ENCODE data around the gene TTC28. TPM values are rescaled to one million over a fixed set of nuclear protein-coding genes. Genes with fewer than 3 reads are reported as not detected.

The TTC28 gene
- total and polyA plus RNA-seq, 12 donors: 3.4 to 75.6 (median 28.6) TPM

- DNase-seq: no peak
- Histone ChIP-seq H3K4me1 (replicated peaks in 1 of 2) (peaks cover 0 to 12% of the 10 kb centered on the region in 2 donors), H3K27me3 (no peaks in the 10 kb centered on the region), H3K9me3 (replicated peaks in 1 of 3) (no peaks in the 10 kb centered on the region), H3K36me3 (replicated peaks in 1 of 2) (no peaks in the 10 kb centered on the region), H3K27ac (no peak overlapping the region), H3K4me3 (no peak overlapping the region)
- WGBS, 4 donors: 85 to 95% (median 88%) methylated on average over 3 of the region's 3 CpGs
- TF ChIP-seq POLR2A (IDR thresholded peaks at IDR 0.05) (no peak), CTCF (IDR thresholded peaks at IDR 0.05) (no peak)
- intact Hi-C loops (cut with DNase I): no loop called here
Observed at GRCh38 chr22:28111501-28112189, 568.0 kb downstream of the TTC28 start.

DNA sequence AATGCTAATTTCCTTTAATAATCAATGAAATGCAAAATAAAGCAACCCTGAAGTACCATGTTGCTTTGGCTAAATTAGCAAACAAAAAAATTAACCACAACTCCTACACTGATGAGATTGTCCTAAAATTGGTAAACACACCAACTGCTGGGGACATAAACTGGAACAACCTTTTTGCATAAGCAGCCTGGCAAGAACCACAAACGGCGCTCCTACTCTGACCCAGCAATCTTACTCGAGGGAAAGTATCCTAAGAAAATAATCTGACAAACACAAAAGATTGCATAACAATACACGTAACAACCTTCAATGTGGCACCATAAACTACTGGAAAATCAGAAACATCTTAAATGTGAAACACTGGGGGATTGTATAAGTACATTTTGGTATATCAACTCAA, 570.8 kb downstream of the TTC28 start:
- intact Hi-C loops (cut with DNase I): no loop called here
- Histone ChIP-seq H3K27ac (no peak overlapping the region), H3K27me3 (no peaks in the 10 kb centered on the region), H3K4me1 (replicated peaks in 1 of 2) (peaks cover 0 to 17% of the 10 kb centered on the region in 2 donors), H3K9me3 (replicated peaks in 1 of 3) (no peaks in the 10 kb centered on the region), H3K36me3 (replicated peaks in 1 of 2) (peaks cover 0 to 5% of the 10 kb centered on the region in 2 donors), H3K4me3 (no peak overlapping the region)
- 83 to 92% (median 90%) methylated on average over 4 of the region's 4 CpGs for WGBS, 4 donors
- TF ChIP-seq CTCF (IDR thresholded peaks at IDR 0.05): no peak
- TF ChIP-seq POLR2A (IDR thresholded peaks at IDR 0.05): no peak
- DNase-seq: no peak

GRCh38 chr22:28106617-28107016, 573.0 kb downstream of the TTC28 start:
- intact Hi-C loops (cut with DNase I): no loop called here
- Histone ChIP-seq H3K9me3 (replicated peaks in 1 of 3) (no peaks in the 10 kb centered on the region), H3K27ac (no peak overlapping the region), H3K4me1 (replicated peaks in 1 of 2) (peaks cover 0 to 22% of the 10 kb centered on the region in 2 donors), H3K4me3 (no peak overlapping the region), H3K27me3 (no peaks in the 10 kb centered on the region), H3K36me3 (replicated peaks in 1 of 2) (peaks cover 0 to 5% of the 10 kb centered on the region in 2 donors)
- WGBS, 4 donors: 91 to 96% (median 94%) methylated on average over 4 of the region's 4 CpGs
- DNase-seq: no peak
- TF ChIP-seq CTCF (IDR thresholded peaks at IDR 0.05) (no peak), POLR2A (IDR thresholded peaks at IDR 0.05) (no peak)

- DNase-seq: no peak
- Histone ChIP-seq H3K27me3 (no peaks in the 10 kb centered on the region), H3K4me3 (no peak overlapping the region), H3K9me3 (replicated peaks in 1 of 3) (no peaks in the 10 kb centered on the region), H3K36me3 (replicated peaks in 1 of 2) (peaks cover 0 to 5% of the 10 kb centered on the region in 2 donors), H3K27ac (no peak overlapping the region), H3K4me1 (replicated peaks in 1 of 2) (peaks cover 0 to 22% of the 10 kb centered on the region in 2 donors)
- TF ChIP-seq CTCF (IDR thresholded peaks at IDR 0.05) (no peak), POLR2A (IDR thresholded peaks at IDR 0.05) (no peak)
- WGBS, 4 donors: 84 to 93% (median 86%) methylated on average over 2 of the region's 2 CpGs
- intact Hi-C loops (cut with DNase I): no loop called here
Observed at GRCh38 chr22:28105988-28106387, 573.7 kb downstream of the TTC28 start.
